ENCODE data around the gene CHRNE.
"Not testable (repeated sequence)": the region's sequence is repeated elsewhere in the genome, so short reads cannot be mapped to it uniquely, and the experiment has no call there.

CHRNE gene

DNA sequence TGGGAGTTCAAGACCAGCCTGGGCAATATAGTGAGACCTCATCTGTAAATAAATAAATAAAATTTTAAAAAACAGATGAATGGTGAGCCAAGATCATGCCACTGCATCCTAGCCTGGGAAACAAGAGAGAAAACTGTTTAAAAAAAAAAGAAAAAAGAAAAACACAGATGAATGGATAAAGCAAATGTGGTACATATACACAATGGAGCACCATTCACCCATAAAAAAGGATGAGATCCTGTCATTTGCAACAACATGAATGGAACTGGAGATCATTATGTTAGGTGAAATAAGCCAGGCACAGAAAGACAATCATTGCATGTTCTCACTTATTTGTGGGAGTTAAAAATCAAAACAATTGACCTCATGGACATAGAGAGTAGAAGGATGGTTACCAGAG lies 3.7 kb upstream of the CHRNE start:
- not testable (repeated sequence) for DNase-seq (ENCODE audit: low read depth)

DNA sequence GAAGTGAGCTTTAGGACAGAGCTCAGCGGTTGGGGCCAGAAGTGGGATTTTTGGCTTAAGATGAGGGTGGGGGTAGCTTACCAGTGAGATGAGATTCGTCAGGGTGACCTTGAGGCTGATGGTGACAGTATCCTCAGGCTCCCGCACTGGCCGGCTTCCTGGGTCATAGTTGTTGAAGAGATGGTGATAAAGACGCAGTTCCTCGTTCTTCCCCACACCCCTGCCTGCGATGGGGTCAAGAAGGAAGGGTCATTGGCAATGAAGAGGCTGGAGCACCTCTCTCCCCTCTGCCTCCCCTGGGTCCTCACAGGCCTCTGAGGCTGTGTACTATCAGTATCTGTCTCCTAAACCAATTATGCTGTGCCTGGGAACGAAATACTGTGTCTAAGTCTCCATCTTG lies 358 bp downstream of the CHRNE start:
- no peak for DNase-seq (ENCODE audit: low read depth)

DNA sequence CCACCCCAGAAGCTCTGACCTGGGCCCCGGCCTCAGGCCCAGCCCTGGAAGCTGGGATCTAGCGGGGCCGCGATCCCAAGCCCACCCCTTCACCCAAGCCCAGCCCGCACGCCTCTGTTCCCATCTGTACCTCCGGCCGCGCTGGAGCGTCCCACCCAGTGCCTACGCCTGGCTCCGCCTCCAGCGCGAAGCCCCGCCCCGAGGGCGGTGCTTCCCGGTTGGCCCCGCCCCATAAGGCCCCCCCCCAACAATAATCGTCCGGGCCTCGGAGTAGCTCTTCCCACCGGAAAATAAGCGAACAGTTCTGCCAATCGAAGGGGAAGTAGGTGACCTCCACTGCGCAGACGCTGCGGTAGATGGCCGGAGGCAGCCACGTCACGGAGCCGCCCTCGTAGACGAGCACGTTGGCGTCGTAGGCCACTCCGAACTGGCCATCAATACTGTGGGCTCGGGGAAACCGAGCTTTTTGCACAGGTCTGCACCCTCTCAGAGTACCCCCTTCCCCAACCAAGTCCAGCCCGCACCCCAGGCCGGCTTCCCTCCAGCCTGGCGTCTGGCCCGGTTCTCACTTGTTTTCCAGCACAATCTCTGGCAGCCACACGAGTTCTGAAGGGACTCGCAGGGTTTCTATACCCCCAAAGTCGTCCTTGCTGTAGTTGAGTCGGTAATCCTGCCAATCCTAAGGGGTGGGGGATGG lies 1.1 kb downstream of the CHRNE start:
- no peak for DNase-seq (ENCODE audit: low read depth)

DNA sequence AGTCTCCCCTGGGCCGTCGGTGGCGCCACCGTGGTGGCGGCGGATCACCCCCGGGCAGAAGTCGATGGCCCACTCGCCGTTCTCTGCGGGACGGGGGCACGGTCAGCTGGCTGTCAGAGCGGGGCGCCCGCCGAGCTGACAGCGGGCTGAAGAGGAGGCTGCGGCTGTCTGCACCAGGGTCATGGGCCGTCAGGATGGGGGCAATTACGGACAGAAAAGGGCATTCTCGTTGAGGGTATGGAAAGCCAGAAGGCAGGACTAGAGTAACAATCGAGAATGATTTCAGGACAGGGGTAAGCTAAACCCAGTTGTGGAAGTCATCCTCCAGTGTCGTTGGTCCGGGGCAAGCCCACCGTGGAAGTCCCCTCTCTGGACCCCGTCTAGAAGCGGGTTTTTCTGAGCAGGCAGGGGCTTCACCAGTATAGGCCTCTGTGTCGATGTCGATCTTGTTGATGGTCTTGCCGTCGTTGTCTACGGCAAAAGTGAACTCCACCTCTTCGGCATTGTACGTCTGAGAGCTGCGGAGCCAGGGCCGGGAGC lies 1.7 kb downstream of the CHRNE start:
- DNase-seq (ENCODE audit: low read depth): no peak

DNA sequence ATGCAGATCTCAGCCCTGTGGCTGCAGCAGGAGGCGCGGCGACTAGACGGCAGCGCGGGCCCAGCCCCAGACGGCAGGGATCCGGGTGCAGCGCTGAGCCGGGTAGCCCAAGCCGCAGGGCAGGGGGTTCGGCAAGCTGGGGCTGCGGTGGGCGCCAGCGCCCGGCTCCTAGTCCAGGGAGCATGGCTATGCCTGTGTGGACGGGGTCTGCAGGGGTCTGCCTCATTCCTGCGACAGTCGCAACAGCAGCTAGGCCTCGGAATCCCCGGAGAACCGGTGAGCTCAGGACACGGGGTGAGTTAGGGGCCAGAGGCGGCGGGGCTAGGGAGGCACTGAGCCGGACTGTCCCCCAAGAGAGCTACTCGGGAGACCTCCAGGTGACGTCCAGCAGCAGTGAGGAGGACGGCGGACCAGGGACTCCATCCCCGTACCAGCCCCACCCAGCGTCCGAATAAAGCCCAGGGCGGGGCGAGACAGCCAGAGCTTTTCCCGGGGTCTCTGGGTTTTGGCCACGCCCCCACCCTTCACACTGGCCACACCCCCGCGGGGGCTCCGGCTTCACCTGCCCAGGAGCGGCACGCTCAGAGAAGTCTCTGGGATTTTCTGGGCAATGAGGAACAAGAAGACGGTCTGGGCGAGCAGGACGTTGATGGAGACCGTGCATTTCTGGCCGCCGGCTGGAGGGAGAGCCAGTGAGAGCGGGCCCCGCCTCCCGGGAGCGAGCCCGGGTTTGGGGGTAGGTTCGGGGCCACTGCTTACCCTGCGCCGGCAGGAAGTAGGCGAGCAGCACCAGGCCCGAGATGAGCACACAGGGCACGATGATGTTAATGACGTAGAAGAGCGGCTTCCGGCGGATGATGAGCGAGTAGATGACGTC lies 2.4 kb downstream of the CHRNE start:
- DNase-seq (ENCODE audit: low read depth): peak; percentile 43

DNA sequence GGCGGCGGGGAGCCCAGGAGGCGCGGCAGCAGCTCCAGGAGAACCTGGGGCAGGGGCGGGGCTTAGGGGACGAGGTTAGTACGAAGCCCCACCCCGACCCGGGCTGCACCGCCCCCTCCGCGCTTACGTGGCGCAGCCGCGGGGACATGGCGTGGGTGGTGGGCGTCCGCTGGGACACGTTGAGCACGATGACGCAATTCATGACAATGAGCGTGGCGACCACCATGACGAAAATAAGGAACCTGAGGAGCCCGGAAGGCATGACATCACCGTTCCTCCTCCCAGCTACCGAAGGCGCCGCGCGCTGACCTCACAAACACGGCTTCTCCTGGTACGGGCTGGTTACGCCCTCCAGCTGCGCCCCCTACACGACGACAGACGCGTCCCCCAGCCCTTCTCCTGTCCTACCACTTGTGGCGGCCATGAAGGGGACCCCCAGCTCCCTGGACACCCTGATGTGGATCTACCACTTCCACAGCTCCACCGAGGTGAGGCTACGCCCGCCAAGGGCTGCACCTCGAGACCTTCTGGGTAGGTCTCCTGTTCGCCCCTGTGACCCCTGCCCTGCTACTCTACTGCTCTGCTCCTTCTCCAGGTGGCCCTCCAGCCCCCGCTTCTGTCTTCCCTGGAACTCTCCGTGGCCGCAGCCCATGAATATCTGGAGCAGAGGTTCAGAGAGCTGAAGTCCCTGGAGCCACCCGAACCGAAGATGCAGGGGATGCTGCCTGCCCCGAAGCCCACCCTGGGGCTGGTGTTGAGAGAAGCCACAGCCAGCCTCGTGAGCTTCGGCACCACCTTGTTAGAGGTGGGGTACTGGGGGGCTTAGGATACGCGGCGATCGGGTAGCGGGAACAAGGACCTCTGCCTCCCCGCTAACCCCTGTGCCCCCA lies 3.3 kb downstream of the CHRNE start, which contains the start of gene C17orf107:
TSS of gene C17orf107 (plus strand) at position 196 of the 890 bp plus-strand sequence. CDS start at position 423, 227 bp downstream.
- DNase-seq (ENCODE audit: low read depth): peak; percentile 76

DNA sequence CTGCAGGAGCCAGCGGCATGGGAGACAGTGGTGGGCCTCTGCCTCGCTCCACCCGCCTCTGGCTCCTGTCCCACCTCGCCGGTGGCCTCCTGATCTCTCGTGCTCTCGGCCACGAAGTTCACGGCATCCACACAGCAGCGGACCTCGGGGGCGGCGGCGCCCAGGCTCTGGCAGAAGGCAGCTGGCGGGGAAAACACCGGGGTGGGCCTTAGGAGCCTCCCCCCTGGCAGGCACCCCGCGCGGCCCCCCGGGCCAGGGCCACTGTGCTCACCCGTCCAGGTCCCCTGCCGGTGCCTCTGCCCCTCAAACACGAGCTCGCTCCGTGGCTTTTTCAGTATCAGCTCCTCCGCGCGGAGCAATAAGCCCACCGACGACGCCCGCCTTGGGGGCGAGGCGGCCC lies 4.0 kb downstream of the CHRNE start:
- DNase-seq (ENCODE audit: low read depth): no peak

DNA sequence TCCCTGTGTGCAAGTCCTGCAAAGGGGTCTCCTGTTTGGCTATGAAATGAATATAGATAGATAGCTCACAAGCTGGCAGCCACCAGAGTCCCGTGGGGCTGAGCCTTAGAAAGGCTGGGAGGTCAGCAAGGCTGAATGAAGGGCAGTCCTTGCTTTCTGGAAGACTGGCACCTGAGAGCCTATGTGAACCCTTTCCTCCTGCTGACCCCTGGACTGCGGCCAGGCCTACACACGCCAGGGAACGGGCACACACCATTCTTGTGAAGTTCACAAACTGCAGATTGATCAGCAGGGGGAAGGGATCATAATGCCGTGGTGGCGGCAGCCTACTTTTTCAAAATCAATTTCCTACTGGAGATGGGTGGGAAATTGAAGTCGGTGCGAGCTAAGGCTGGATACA lies 4.5 kb downstream of the CHRNE start:
- DNase-seq (ENCODE audit: low read depth): no peak

DNA sequence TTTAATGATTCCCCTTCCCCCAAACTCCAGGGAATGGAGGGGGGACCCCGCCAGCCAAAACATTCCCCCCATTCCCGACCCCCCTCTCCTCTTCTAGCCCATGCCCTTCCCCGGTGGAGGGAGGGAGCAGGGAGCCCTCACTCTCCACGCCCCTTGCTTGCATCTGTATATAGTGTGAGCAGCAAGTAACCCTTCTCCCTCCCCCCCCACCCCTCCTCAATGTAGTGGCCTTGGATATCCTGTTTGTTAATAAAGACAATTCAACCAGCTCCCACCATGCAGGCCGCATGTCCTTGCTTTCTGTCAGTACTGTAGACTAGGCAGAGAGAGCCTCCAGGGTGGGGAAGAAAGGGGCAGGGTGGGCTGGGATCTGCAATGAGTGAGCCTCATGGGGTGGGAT lies 5.1 kb downstream of the CHRNE start:
- no peak for DNase-seq (ENCODE audit: low read depth)

DNA sequence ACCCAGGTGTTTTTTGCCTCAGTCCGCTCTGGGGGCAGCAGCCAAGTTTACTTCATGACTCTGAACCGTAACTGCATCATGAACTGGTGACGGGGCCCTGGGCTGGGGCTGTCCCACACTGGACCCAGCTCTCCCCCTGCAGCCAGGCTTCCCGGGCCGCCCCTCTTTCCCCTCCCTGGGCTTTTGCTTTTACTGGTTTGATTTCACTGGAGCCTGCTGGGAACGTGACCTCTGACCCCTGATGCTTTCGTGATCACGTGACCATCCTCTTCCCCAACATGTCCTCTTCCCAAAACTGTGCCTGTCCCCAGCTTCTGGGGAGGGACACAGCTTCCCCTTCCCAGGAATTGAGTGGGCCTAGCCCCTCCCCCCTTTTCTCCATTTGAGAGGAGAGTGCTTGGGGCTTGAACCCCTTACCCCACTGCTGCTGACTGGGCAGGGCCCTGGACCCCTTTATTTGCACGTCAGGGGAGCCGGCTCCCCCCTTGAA lies 5.7 kb downstream of the CHRNE start:
- DNase-seq (ENCODE audit: low read depth): no peak

DNA sequence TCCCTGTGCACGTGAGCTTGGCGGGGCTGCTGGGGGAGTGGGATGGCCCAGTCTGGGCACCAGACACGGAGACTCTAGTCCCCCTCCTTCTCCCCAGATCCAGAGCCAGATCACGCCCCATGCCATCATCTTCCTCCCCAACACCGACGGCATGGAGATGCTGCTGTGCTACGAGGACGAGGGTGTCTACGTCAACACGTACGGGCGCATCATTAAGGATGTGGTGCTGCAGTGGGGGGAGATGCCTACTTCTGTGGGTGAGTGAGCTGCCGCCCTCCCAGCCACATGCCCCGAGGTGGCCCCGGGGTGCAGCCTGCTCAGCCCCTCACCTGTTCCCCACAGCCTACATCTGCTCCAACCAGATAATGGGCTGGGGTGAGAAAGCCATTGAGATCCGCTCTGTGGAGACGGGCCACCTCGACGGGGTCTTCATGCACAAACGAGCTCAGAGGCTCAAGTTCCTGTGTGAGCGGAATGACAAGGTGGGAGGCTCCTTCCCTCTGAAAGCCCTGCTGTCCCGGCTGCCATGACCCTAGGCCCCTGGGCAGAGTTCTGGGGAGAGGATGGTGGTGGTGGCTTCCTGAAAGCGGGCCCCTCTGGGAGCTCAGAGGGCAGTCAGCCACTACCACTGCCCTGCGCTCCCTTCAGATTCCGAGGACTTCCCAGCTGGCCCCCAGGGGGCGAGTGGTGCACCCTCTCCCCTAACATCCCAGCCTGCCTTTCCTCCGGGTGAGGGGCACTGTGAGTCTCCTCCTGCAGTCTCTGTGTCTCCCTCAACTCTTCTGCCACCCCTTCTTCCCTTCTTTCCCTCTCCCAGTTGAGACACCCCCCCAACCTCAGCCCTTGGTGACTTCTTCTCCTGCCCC lies 6.3 kb downstream of the CHRNE start:
- DNase-seq (ENCODE audit: low read depth): no peak

DNA sequence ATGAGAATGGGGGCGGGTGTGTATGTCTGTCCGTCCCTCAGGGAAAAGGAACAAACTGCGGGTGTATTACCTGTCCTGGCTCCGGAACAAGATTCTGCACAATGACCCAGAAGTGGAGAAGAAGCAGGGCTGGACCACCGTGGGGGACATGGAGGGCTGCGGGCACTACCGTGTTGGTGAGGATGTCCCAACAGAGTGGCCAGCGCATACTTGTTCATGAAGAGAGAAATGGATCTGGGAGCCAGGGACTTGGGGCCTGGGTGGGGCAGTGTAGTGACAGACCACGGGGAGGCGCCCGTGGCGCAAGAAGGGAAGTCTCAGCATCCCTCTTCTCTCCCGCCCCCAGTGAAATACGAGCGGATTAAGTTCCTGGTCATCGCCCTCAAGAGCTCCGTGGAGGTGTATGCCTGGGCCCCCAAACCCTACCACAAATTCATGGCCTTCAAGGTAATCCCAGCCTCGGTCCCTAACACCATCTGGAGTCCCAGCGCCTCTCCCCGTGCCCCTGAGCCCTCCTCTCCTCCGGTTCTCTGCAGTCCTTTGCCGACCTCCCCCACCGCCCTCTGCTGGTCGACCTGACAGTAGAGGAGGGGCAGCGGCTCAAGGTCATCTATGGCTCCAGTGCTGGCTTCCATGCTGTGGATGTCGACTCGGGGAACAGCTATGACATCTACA lies 7.1 kb downstream of the CHRNE start:
- no peak for DNase-seq (ENCODE audit: low read depth)

DNA sequence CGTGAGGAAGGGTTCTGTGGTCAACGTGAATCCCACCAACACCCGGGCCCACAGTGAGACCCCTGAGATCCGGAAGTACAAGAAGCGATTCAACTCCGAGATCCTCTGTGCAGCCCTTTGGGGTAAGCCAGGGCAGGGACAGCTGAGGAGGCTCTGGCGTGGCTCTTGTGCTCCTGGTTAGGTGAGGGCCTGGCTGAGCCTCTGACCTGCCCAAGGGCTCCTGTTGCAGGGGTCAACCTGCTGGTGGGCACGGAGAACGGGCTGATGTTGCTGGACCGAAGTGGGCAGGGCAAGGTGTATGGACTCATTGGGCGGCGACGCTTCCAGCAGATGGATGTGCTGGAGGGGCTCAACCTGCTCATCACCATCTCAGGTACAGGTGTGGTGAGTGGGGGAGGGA lies 7.8 kb downstream of the CHRNE start:
- DNase-seq (ENCODE audit: low read depth): no peak

DNA sequence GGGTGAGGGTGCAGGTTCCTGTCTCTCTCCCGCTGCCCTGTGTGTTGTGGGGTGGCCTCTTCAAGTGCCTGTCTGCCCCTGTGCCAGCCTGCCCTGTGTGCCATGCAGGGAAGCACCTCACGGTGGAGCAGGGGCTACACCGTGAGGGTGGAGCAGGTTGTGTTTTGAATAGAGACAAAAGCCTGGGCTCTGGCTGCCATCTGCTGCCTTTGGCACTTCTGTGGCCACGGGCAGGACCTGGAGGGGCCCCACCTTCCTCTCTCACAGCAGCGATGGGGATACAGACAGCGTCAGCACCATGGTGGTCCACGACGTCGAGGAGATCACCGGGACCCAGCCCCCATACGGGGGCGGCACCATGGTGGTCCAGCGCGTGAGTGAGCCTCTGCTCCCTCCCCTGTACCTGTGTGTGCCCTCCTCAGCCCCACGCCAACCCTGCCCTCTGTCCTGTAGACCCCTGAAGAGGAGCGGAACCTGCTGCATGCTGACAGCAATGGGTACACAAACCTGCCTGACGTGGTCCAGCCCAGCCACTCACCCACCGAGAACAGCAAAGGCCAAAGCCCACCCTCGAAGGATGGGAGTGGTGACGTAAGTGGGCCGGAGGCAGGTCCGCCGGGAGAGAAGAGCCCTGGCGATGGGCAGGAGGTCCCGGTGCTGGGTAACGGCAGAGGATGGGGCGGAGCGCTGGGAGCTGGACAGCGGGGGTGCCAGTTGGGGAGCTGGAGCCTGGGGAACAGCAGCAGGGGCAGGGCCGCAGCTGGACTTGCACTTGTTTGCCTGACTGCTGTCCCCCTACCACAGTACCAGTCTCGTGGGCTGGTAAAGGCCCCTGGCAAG lies 9.0 kb downstream of the CHRNE start:
- DNase-seq (ENCODE audit: low read depth): no peak

DNA sequence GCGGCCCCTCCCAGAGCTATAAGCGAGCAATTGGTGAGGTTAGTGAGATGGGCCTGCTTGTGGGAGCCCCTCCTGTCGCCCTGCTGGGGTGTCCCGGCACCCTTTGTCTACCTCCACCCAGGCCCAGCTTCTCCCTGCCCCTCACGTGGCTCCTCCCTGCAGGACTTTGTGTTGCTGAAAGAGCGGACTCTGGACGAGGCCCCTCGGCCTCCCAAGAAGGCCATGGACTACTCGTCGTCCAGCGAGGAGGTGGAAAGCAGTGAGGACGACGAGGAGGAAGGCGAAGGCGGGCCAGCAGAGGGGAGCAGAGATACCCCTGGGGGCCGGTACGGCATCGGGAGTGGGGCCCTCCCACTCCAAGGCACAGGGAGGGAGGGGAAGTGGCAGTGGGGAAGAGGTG lies 9.6 kb downstream of the CHRNE start:
- DNase-seq (ENCODE audit: low read depth): no peak

DNA sequence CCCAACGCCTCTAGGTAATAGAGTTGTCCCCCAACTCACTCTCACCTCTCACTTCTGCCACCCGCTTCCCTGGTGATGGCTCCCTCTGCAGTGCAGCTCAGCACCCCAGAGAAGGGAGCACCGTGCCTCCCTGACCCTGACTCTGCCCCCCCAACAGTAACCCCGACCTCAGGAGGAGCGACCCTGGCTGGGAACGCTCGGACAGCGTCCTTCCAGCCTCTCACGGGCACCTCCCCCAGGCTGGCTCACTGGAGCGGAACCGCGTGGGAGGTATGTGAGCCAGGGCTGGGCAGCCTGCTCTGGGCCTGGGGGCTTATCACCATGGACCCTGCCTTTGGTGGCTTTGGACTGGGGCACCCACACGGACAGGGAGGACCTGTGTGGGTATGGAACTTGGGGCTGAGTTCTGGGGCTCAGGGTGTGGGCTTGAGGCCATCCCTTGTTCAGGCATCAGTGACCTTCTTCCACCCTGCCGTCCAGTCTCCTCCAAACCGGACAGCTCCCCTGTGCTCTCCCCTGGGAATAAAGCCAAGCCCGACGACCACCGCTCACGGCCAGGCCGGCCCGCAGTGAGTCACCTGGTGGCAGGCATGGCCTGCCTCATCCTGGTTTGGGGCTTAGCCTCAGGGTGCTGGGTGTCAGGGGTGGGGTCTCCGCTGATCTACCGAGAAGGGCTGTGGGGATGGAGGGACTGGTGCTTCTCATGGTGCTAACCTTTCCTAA lies 10.2 kb downstream of the CHRNE start:
- no peak for DNase-seq (ENCODE audit: low read depth)

DNA sequence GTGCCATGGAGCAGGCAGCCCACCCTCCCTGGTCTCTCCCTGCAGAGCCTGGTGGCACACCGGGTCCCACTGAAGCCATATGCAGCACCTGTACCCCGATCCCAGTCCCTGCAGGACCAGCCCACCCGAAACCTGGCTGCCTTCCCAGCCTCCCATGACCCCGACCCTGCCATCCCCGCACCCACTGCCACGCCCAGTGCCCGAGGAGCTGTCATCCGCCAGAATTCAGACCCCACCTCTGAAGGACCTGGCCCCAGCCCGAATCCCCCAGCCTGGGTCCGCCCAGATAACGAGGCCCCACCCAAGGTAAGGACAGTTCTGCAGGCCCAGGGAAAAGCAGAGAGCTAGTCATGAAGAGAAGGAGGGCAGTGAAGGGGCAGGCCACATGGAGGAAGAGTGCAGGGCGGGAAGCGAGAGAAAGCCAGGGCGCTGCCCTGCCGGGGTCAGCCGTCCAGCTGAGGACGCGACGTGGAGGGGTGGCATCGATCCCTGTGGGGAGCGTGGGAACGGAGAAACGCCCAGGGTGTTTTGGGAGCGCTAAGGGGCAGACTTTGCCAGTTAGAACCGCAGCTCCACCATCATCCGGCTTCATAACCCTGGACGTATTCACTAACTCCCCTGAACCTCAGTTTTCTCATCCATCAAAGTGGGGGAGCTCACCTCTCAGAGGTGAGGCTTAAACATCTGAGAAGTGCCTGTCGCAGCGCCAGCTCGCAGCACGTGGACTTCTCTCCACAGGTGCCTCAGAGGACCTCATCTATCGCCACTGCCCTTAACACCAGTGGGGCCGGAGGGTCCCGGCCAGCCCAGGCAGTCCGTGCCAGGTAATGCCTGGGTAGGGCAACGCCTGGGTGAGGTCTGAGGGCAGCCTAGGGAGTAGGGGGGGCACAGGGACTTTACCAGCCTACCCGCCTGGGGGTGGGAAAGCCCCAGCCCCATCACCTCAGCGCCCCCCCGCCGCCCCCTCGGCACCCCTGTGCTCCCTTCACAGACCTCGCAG lies 11.2 kb downstream of the CHRNE start:
- DNase-seq (ENCODE audit: low read depth): no peak

All from activated T-helper 1 cell treated with Interleukin-2 at 50 U/mL for 16 hours (primary cell).